ENCODE measurements around the gene PLEKHM3.
"Not testable (repeated sequence)": the region's sequence is repeated elsewhere in the genome, so short reads cannot be mapped to it uniquely, and the experiment has no call there.

The PLEKHM3 gene

DNA sequence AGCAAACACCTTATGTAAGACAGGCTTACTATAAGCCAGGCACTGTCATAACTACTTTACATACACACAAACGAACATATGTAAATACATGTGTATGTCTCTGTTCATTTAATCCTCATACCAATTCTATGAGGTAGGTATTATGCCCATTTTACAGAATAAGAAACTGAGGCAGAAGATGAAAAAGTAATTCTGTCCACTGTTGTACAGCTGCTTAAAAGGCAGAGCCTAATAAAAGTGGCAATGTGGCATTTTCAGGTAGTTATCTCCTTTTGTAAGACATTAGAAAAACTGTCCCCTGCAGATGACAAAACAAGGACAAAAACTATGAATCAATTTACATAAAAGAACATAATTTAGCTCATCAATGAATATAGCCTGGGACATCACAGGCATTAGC lies 69.9 kb downstream of the PLEKHM3 start:
- TF ChIP-seq, protein P1, sequence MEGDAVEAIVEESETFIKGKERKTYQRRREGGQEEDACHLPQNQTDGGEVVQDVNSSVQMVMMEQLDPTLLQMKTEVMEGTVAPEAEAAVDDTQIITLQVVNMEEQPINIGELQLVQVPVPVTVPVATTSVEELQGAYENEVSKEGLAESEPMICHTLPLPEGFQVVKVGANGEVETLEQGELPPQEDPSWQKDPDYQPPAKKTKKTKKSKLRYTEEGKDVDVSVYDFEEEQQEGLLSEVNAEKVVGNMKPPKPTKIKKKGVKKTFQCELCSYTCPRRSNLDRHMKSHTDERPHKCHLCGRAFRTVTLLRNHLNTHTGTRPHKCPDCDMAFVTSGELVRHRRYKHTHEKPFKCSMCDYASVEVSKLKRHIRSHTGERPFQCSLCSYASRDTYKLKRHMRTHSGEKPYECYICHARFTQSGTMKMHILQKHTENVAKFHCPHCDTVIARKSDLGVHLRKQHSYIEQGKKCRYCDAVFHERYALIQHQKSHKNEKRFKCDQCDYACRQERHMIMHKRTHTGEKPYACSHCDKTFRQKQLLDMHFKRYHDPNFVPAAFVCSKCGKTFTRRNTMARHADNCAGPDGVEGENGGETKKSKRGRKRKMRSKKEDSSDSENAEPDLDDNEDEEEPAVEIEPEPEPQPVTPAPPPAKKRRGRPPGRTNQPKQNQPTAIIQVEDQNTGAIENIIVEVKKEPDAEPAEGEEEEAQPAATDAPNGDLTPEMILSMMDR (conservative IDR thresholded peaks at IDR 0.05), result no peak

GRCh38 chr2:207953354-207953753 lies 72.0 kb downstream of the PLEKHM3 start:
- TF ChIP-seq, protein P1 (conservative IDR thresholded peaks at IDR 0.05), result no peak
- H3K27ac ChIP-seq, result no peak overlapping the region

More for the DNA sequence above, 69.9 kb downstream of the PLEKHM3 start:
- H3K27ac ChIP-seq, result no peak overlapping the region

- TF ChIP-seq, protein P1 (conservative IDR thresholded peaks at IDR 0.05), result no peak
- no peak overlapping the region for H3K27ac ChIP-seq
Observed at GRCh38 chr2:207952564-207953345, 72.6 kb downstream of the PLEKHM3 start.

- no peak overlapping the region for H3K27ac ChIP-seq
Observed at GRCh38 chr2:207951734-207952470, 73.4 kb downstream of the PLEKHM3 start.

GRCh38 chr2:207950761-207951114 lies 74.6 kb downstream of the PLEKHM3 start:
- no peak overlapping the region for H3K27ac ChIP-seq
- TF ChIP-seq, protein P1 (conservative IDR thresholded peaks at IDR 0.05), result no peak

More at GRCh38 chr2:207951734-207952470, 73.4 kb downstream of the PLEKHM3 start:
- TF ChIP-seq, protein P1 (conservative IDR thresholded peaks at IDR 0.05), result no peak

DNA sequence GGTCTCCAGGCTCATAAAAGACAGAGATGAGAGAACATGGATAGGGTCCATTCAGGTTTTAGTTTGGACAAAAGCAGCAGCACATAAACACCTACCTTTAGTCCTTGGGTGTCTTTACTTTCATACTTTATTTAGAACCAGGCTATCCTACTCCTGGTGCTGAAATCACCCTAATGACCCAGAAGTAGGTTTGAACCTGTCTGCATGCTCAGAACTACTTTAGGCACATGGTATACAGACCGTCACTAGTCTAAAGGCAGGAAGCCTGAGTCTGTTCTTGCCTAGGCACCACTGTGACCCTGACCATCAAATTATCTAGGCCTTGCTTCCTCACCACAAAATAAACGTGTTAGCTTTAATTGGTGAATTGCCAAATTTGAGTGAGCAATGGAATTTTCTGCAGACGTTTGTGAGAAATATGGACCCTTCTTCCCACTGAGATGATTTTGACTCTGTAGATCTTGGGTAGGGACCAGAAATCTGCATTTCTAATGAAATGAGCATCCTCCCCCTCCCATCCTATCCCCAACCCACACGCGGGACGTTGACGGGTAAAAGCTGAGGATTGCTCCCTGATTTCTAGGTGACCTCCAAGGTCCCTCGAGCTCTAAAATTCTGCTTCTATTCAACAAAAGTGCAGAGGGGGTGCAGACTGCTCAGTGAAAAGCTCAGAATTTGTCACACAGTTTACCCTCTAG lies 75.1 kb downstream of the PLEKHM3 start:
- TF ChIP-seq, protein P1 (conservative IDR thresholded peaks at IDR 0.05), result no peak
- no peak overlapping the region for H3K27ac ChIP-seq

- H3K27ac ChIP-seq, result not testable (repeated sequence)
Observed at GRCh38 chr2:207949245-207949644, 76.1 kb downstream of the PLEKHM3 start.

Measured in VCaP (cell line).